Measurements from ENCODE around the gene PIGL.
A peak's percentile ranks its signal among the peaks of the same experiment; 100 is the strongest.
"Not testable (repeated sequence)": the region's sequence is repeated elsewhere in the genome, so short reads cannot be mapped to it uniquely, and the experiment has no call there.

PIGL gene

DNA sequence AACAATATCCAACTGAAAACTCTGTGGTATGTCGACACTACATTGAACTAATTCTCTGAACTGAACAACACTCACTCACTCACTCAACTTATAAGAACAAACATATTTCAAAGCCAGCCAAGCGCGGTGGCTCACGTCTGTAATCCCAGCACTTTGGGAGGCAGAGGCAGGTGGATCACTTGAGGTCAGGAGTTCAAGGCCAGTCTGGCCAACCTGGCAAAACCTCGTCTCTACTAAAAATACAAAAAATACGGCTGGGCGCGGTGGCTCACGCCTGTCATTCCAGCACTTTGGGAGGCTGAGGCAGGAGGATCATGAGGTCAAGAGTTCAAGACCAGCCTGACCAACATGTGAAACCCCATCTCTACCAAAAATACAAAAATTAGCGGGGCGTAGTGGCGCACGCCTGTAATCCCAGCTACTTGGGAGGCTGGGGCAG lies 15.3 kb upstream of the PIGL start:
- not testable (repeated sequence) for H3K27me3 ChIP-seq (ENCODE audit: control insufficient read depth, insufficient read depth, low read length); H3K27ac ChIP-seq (ENCODE audit: low read length); H3K9ac ChIP-seq (ENCODE audit: low read length); H3K4me3 ChIP-seq (ENCODE audit: low read length); H3K9me3 ChIP-seq (ENCODE audit: control insufficient read depth, low read depth, low read length); H3K36me3 ChIP-seq (ENCODE audit: control insufficient read depth, low read depth, low read length)
- peaks cover 11% of the 10 kb centered on the region for H3K4me1 ChIP-seq (ENCODE audit: control insufficient read depth, low read depth, low read length)

DNA sequence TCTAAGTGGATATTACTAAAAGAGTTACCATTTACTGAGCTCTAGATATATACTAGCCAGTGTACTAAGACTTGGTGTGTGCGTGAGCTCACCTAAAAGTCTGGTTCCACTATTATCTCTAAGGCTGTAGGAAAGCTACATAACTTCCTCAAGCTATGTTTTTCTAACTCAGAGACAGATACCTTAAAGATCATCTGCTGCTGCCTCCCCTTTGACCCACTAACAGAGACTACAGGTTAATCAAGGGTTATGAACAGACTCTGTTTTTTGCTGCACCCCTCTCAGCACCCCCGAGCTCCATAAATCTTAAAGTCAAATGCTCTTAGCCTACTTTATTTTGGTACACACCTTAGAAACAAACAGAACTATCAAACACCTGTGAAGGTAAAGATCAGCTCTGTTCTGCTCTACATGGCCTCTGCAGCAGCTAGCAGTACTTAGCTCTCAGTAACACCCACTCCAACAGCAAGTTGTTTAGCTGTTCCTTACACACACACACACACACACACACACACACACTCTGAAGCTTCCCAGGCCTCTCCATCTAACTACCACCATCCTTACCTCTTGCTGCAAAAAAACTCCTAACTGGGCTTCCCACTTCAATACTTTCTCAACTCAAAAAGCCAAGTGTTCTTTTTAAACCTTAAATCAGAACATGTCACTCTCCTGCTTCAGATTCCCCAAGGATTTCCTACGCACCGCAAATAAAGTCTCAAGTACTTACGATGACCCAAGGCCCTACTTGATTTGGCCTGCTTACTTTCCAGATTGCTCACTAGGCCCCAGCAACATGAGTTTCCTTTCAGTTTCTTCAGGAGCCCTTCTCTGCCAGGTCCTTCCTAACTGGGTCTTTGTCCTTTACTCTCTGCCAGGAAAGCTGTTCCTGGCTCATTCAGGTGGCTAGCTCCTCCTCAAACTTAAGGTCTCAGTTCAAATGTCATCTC lies 14.2 kb upstream of the PIGL start:
- H3K4me3 ChIP-seq (ENCODE audit: low read length); H3K9ac ChIP-seq (ENCODE audit: low read length); H3K9me3 ChIP-seq (ENCODE audit: control insufficient read depth, low read depth, low read length); H3K27ac ChIP-seq (ENCODE audit: low read length); H3K27me3 ChIP-seq (ENCODE audit: control insufficient read depth, insufficient read depth, low read length); H3K36me3 ChIP-seq (ENCODE audit: control insufficient read depth, low read depth, low read length): not testable (repeated sequence)
- H3K4me1 ChIP-seq (ENCODE audit: control insufficient read depth, low read depth, low read length) = peaks cover 11% of the 10 kb centered on the region

DNA sequence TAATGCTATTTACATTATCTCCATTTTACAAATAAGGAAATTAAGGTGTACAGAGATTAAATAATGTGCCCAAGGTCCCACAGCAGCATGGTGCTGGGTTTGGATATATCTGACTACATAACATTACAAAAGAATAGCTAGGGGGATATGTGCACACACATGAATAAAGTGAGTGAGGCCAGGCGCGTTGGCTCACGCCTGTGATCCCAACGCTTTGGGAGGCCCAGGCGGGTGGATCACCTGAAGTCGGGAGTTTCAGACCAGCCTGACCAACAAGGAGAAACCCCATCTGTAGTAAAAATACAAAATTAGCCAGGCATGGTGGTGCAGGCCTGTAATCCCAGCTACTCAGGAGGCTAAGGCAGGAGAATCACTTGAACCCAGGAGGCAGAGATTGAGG lies 12.2 kb upstream of the PIGL start:
- H3K9ac ChIP-seq (ENCODE audit: low read length); H3K27me3 ChIP-seq (ENCODE audit: control insufficient read depth, insufficient read depth, low read length); H3K27ac ChIP-seq (ENCODE audit: low read length); H3K4me1 ChIP-seq (ENCODE audit: control insufficient read depth, low read depth, low read length); H3K9me3 ChIP-seq (ENCODE audit: control insufficient read depth, low read depth, low read length); H3K36me3 ChIP-seq (ENCODE audit: control insufficient read depth, low read depth, low read length); H3K4me3 ChIP-seq (ENCODE audit: low read length): not testable (repeated sequence)

DNA sequence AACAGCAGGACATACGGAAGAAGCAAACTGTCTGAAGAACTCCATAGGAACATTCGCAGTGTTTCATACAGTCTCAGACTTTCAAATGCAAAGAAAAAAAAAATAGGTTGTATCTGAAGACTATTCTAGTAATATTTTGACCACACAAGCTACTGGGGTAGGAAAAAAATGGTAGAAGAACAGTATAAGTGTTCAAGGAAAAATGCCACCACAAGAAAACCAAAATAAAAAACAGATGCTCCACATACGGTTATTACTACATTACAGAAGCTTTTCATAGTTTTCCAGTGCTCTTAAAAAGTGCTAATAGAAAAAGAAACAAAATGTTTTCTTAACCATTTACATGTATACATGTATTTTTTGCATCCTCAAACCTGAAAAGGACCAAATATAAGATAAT lies 5.4 kb upstream of the PIGL start:
- Histone ChIP-seq H3K4me1 (ENCODE audit: control insufficient read depth, low read depth, low read length) (peaks cover 5% of the 10 kb centered on the region), H3K27me3 (ENCODE audit: control insufficient read depth, insufficient read depth, low read length) (no peaks in the 10 kb centered on the region), H3K9me3 (ENCODE audit: control insufficient read depth, low read depth, low read length) (no peaks in the 10 kb centered on the region), H3K4me3 (ENCODE audit: low read length) (no peak overlapping the region), H3K27ac (ENCODE audit: low read length) (no peak overlapping the region), H3K9ac (ENCODE audit: low read length) (no peak overlapping the region), H3K36me3 (ENCODE audit: control insufficient read depth, low read depth, low read length) (no peaks in the 10 kb centered on the region)

DNA sequence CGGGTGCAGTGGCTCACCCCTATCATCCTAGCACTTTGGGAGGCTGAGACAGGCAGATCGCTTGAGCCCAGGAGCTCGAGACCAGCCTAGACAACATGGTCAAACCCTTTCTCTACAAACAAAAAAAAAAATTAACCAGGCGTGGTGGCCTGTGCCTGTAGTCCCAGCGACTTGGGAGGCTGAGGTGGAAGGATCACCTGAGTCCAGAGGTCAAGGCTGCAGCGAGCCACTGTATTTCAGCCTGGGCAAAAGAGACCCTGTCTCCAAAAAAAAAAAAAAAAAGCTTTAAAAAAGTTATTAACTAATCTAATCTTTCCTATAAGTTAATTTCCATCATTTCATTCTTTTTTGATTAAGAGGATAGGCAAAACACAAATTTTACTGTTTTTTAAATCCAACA lies 4.2 kb upstream of the PIGL start:
- Histone ChIP-seq H3K36me3 (ENCODE audit: control insufficient read depth, low read depth, low read length) (no peaks in the 10 kb centered on the region), H3K9ac (ENCODE audit: low read length) (no peak overlapping the region), H3K4me3 (ENCODE audit: low read length) (no peak overlapping the region), H3K9me3 (ENCODE audit: control insufficient read depth, low read depth, low read length) (no peaks in the 10 kb centered on the region), H3K4me1 (ENCODE audit: control insufficient read depth, low read depth, low read length) (peaks cover 8% of the 10 kb centered on the region), H3K27me3 (ENCODE audit: control insufficient read depth, insufficient read depth, low read length) (no peaks in the 10 kb centered on the region), H3K27ac (ENCODE audit: low read length) (no peak overlapping the region)

DNA sequence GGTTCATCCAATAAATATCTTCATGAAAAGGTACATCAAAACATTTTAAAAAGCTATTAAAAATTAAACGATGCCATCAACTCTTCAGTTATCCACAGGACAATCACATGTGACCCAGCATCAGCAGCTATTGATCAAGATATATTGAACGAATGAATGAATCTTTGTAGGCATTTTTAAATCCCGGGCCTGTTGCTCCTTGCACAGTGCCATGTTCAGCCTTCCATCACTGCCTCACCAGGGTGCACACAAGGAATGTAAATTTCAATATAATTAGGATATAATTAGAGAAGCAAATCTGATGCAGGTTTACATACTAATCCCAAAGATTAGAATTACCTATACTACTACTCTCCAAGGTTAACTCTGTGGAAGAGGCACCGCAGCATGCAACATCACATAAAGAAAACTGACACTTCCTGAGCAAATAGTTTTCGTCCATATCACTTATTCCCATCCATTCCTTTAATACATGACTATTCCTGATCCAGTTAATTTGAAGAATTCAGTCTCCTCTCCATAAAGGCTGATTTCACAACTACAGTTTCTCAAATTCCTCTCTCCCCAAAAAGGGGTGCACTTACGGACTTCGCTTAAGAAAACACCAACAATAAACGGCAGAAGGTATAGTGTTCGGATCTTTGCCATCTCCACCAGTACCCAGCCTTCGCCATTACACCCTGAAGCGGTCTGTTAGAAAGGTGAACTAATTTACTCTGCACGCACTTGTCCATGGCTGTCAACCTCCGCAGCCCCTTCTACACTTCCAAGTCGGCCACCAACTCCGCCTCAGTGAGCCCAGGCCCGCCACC lies 2.6 kb upstream of the PIGL start:
- Histone ChIP-seq H3K9me3 (ENCODE audit: control insufficient read depth, low read depth, low read length) (no peaks in the 10 kb centered on the region), H3K9ac (ENCODE audit: low read length) (peak overlapping the region; percentile 90), H3K4me3 (ENCODE audit: low read length) (peak overlapping the region; percentile 83), H3K27ac (ENCODE audit: low read length) (peak overlapping the region; percentile 47), H3K4me1 (ENCODE audit: control insufficient read depth, low read depth, low read length) (peaks cover 8% of the 10 kb centered on the region), H3K36me3 (ENCODE audit: control insufficient read depth, low read depth, low read length) (no peaks in the 10 kb centered on the region), H3K27me3 (ENCODE audit: control insufficient read depth, insufficient read depth, low read length) (no peaks in the 10 kb centered on the region)

DNA sequence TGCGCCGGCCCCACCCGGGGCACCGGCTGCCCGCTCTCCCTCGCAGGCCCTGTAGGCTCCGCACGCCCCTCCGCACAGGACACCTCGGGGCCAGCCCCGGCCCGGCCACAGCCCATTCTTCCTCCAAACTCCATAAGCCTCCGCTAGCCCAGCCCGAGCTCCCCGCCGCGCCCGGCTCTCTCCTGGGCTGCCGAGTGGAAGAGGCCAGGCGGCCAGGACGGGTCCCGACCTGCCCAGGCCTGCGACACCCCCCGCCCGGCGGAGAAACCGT lies 2.1 kb upstream of the PIGL start:
- Histone ChIP-seq H3K36me3 (ENCODE audit: control insufficient read depth, low read depth, low read length) (no peaks in the 10 kb centered on the region), H3K27me3 (ENCODE audit: control insufficient read depth, insufficient read depth, low read length) (no peaks in the 10 kb centered on the region), H3K4me3 (ENCODE audit: low read length) (peak overlapping the region; percentile 83), H3K27ac (ENCODE audit: low read length) (peak overlapping the region; percentile 47), H3K9me3 (ENCODE audit: control insufficient read depth, low read depth, low read length) (no peaks in the 10 kb centered on the region), H3K4me1 (ENCODE audit: control insufficient read depth, low read depth, low read length) (peaks cover 8% of the 10 kb centered on the region), H3K9ac (ENCODE audit: low read length) (peak overlapping the region; percentile 90)

DNA sequence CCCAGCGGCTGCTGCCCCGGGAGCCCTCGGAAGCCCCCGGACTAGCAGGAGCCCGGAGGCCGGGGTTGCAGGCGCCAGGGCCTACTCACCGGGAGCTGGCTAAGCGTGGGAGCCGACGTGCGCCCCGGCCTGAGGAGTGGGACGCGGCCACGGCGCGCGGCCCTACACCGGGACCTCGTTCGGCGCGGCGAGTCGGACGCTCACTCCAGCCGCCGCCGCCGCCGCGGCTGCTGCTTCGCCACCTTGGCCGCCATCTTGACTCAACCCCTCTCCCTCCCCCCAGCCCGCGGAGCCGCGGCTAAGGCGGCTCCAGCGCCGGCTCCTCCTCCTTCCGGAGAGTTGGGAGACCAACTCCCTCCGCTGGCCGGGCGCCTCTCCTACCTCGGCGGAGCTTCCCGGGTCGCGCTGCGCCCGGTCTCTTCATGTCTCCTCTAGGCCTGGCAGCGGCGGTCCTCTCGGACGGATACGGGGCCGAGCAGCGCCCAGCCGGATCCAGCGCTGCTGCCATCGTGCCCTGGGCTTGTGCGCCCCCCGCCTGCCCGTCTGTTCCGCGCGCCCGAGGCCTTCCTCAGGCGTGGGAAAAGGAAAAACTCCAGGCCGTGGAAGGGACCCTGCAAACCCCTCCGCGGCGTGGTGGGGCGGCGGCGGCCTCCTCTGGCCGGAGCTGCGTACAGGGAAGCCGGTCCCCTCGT lies 1.6 kb upstream of the PIGL start, which contains the start of gene NCOR1:
TSS of gene NCOR1 (minus strand) at position 262 of the 692 bp plus-strand sequence. CDS start 20,965 bp downstream, outside the sequence.
- H3K27me3 ChIP-seq (ENCODE audit: control insufficient read depth, insufficient read depth, low read length) = no peaks in the 10 kb centered on the region
- H3K9me3 ChIP-seq (ENCODE audit: control insufficient read depth, low read depth, low read length) = no peaks in the 10 kb centered on the region
- peaks cover 8% of the 10 kb centered on the region for H3K4me1 ChIP-seq (ENCODE audit: control insufficient read depth, low read depth, low read length)
- H3K9ac ChIP-seq (ENCODE audit: low read length) = peak within 1 kb of the TSS; percentile 90
- peak within 1 kb of the TSS; percentile 83 for H3K27ac ChIP-seq (ENCODE audit: low read length)
- no peaks in the 10 kb centered on the region for H3K36me3 ChIP-seq (ENCODE audit: control insufficient read depth, low read depth, low read length)
- H3K4me3 ChIP-seq (ENCODE audit: low read length) = peak within 1 kb of the TSS; percentile 83

DNA sequence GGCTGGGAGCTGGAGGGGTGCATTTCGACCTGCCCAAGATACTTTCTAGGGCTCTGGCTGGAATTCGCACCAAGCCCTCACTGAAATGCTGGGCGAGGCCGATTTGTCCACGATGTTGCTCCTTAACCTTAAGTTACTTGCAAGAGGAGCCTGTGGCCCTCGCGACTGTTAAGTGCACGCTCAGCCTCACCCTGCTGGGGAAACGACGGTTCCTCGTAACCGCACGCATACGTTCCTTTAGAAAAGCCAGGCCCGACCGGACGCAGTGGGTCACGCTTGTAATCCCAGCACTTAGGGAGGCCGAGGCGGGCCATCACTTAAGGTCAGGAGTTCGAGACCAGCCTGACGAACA lies 1.1 kb upstream of the PIGL start:
- Histone ChIP-seq H3K4me3 (ENCODE audit: low read length) (peak overlapping the region; percentile 83), H3K4me1 (ENCODE audit: control insufficient read depth, low read depth, low read length) (peaks cover 8% of the 10 kb centered on the region), H3K27ac (ENCODE audit: low read length) (peak overlapping the region; percentile 83), H3K36me3 (ENCODE audit: control insufficient read depth, low read depth, low read length) (no peaks in the 10 kb centered on the region), H3K27me3 (ENCODE audit: control insufficient read depth, insufficient read depth, low read length) (no peaks in the 10 kb centered on the region), H3K9me3 (ENCODE audit: control insufficient read depth, low read depth, low read length) (no peaks in the 10 kb centered on the region), H3K9ac (ENCODE audit: low read length) (peak overlapping the region; percentile 90)

DNA sequence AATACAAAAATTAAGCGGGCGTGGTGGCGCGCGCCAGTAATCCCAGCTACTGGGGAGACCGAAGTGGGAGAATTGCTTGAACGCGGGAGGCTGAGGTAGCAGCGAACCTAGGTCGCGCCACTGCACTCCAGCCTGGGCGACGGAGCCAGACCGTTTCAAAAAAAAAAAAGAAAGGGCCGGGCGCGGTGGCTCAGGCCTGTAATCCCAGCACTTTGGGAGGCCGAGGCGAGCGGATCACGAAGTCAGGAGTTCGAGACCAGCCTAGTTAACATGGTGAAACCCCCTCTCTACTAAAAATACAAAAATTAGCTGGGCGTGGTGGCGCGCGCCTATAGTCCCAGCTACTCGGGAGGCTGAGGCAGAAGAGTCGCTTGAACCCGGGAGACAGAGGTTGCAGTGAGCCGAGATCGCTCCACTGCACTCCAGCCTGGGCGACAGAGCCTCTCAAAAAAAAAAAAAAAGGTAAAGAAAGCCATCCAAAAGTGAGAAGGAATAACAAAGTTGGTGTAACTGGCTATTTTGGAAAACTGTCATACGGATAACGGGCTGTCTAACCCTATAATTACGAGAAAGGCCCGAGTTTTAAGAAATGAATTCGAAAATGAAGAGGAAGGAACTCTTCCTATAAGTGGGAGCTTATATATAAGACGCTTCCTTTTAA lies 539 bp upstream of the PIGL start:
- not testable (repeated sequence) for H3K27ac ChIP-seq (ENCODE audit: low read length); H3K27me3 ChIP-seq (ENCODE audit: control insufficient read depth, insufficient read depth, low read length); H3K4me1 ChIP-seq (ENCODE audit: control insufficient read depth, low read depth, low read length); H3K36me3 ChIP-seq (ENCODE audit: control insufficient read depth, low read depth, low read length); H3K9me3 ChIP-seq (ENCODE audit: control insufficient read depth, low read depth, low read length)
- Histone ChIP-seq H3K4me3 (ENCODE audit: low read length) (peak overlapping the region; percentile 95), H3K9ac (ENCODE audit: low read length) (peak overlapping the region; percentile 94)

DNA sequence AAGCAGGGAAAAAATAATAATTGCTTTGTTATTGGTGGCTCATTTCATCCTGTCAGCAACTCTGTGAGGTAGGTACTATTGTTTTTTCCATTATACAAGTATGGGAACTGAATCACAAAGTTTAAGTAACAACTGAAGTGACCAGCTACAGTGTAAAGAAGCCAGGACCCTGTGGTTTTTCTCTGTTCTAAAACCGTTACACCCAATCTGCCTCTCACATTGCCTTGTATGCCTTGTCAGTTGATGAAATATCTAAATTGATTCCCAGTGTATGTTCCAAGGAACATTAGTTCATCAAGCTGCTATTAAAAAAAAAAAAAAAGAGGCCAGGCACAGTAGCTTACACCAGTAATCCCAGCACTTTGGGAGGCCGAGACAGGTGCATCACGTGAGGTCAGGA lies 5.4 kb downstream of the PIGL start:
- Histone ChIP-seq H3K4me1 (ENCODE audit: control insufficient read depth, low read depth, low read length) (no peaks in the 10 kb centered on the region), H3K4me3 (ENCODE audit: low read length) (no peak overlapping the region), H3K27me3 (ENCODE audit: control insufficient read depth, insufficient read depth, low read length) (no peaks in the 10 kb centered on the region), H3K36me3 (ENCODE audit: control insufficient read depth, low read depth, low read length) (no peaks in the 10 kb centered on the region), H3K9me3 (ENCODE audit: control insufficient read depth, low read depth, low read length) (no peaks in the 10 kb centered on the region), H3K9ac (ENCODE audit: low read length) (no peak overlapping the region), H3K27ac (ENCODE audit: low read length) (no peak overlapping the region)
